H9 (cell line): ENCODE results near the gene ASMTL. TPM values are rescaled to one million over a fixed set of nuclear protein-coding genes. Genes with fewer than 3 reads are reported as not detected.

ENCODE experiments used
- DNase-seq: peaks from one replicate; pipeline ENCODE4 v3.0.0-alpha.2; 2017
- H2AFZ ChIP-seq: one replicate; pipeline ENCODE4 v1.6.1; 2013; ENCODE audit warnings: mild to moderate bottlenecking, low read length, control low read depth, moderate library complexity
- H2AK5ac ChIP-seq: 2 replicates; pipeline ENCODE4 v1.6.1; 2013; ENCODE audit warnings: low read length, control low read depth, mixed read lengths; ENCODE audit not compliant: insufficient read length
- H2BK120ac ChIP-seq: one replicate; pipeline ENCODE4 v1.6.1; 2013; ENCODE audit warnings: low read depth, mild to moderate bottlenecking, low read length, control low read depth, inconsistent platforms; ENCODE audit not compliant: poor library complexity, severe bottlenecking
- H2BK12ac ChIP-seq: 2 replicates; pipeline ENCODE4 v1.6.1; 2013; ENCODE audit warnings: low read length, control low read depth, mixed read lengths, low read depth; ENCODE audit not compliant: insufficient read length
- H2BK15ac ChIP-seq: 2 replicates; pipeline ENCODE4 v1.6.1; 2013; ENCODE audit warnings: low read depth, low read length, control low read depth
- H2BK20ac ChIP-seq: one replicate; pipeline ENCODE4 v1.6.1; 2013; ENCODE audit warnings: low read depth, mild to moderate bottlenecking, low read length, control low read depth, inconsistent platforms; ENCODE audit not compliant: poor library complexity, severe bottlenecking
- H2BK5ac ChIP-seq: 2 replicates; pipeline ENCODE4 v1.6.1; 2013; ENCODE audit warnings: low read length, control low read depth, mixed read lengths; ENCODE audit not compliant: insufficient read length
- H3K14ac ChIP-seq: 2 replicates; pipeline ENCODE4 v1.6.1; 2013; ENCODE audit warnings: low read length, control low read depth; ENCODE audit not compliant: insufficient read depth
- H3K18ac ChIP-seq: 2 replicates; pipeline ENCODE4 v1.6.1; 2013; ENCODE audit warnings: low read depth, mild to moderate bottlenecking, mixed read lengths, low read length, control low read depth; ENCODE audit not compliant: insufficient read length
- H3K23ac ChIP-seq: 2 replicates; pipeline ENCODE4 v1.6.1; 2013; ENCODE audit warnings: low read length, control low read depth, mixed read lengths, low read depth; ENCODE audit not compliant: insufficient read length
- H3K23me2 ChIP-seq: 2 replicates; pipeline ENCODE4 v1.6.1; 2013; ENCODE audit warnings: low read depth, mild to moderate bottlenecking, mixed read lengths, low read length, control low read depth; ENCODE audit not compliant: insufficient read length, poor library complexity, severe bottlenecking
- H3K27ac ChIP-seq: 2 replicates; pipeline ENCODE4 v1.5.1; 2013; ENCODE audit warnings: low read length, control low read depth, mixed read lengths, low read depth; ENCODE audit not compliant: insufficient read length
- H3K27me3 ChIP-seq: 2 replicates; pipeline ENCODE4 v1.6.1; 2013; ENCODE audit warnings: low read length, control low read depth, inconsistent platforms; ENCODE audit not compliant: insufficient read depth
- H3K4ac ChIP-seq: 2 replicates; pipeline ENCODE4 v1.6.1; 2013; ENCODE audit warnings: low read depth, mild to moderate bottlenecking, control low read depth, inconsistent platforms, low read length, moderate library complexity
- H3K4me1 ChIP-seq: 2 replicates; pipeline ENCODE4 v1.6.1; 2013; ENCODE audit warnings: low read length, control low read depth, inconsistent platforms; ENCODE audit not compliant: insufficient read depth
- H3K4me2 ChIP-seq: 2 replicates; pipeline ENCODE4 v1.6.1; 2013; ENCODE audit warnings: low read length, control low read depth, mixed read lengths; ENCODE audit not compliant: insufficient read length, insufficient read depth
- H3K56ac ChIP-seq: 2 replicates; pipeline ENCODE4 v1.6.1; 2013; ENCODE audit warnings: low read depth, mild to moderate bottlenecking, mixed read lengths, low read length, control low read depth; ENCODE audit not compliant: insufficient read length
- H3K79me1 ChIP-seq: 2 replicates; pipeline ENCODE4 v1.6.1; 2013; ENCODE audit warnings: low read depth, mild to moderate bottlenecking, moderate library complexity, low read length, control low read depth, inconsistent platforms; ENCODE audit not compliant: insufficient read depth, poor library complexity, severe bottlenecking
- H3K79me2 ChIP-seq: 2 replicates; pipeline ENCODE4 v1.6.1; 2013; ENCODE audit warnings: low read length, control low read depth, inconsistent platforms; ENCODE audit not compliant: insufficient read depth
- H3K9ac ChIP-seq: 2 replicates; pipeline ENCODE4 v1.6.1; 2013; ENCODE audit warnings: low read length, control low read depth, mixed read lengths; ENCODE audit not compliant: insufficient read length; ENCODE audit errors: extremely low read depth
- H3K9me3 ChIP-seq: one replicate; pipeline ENCODE4 v1.6.1; 2013; ENCODE audit warnings: low read depth, low read length, inconsistent platforms; ENCODE audit not compliant: control insufficient read depth
- H3T11ph ChIP-seq: one replicate; pipeline ENCODE4 v1.6.1; 2013; ENCODE audit warnings: mild to moderate bottlenecking, low read length, control low read depth, inconsistent platforms
- H4K20me1 ChIP-seq: one replicate; pipeline ENCODE4 v1.6.1; 2013; ENCODE audit not compliant: control insufficient read depth, insufficient read length, insufficient read depth
- H4K5ac ChIP-seq: 2 replicates; pipeline ENCODE4 v1.6.1; 2013; ENCODE audit warnings: low read depth, mild to moderate bottlenecking, mixed read lengths, low read length, control low read depth; ENCODE audit not compliant: insufficient read length
- H4K8ac ChIP-seq: replicated peaks from 2 replicates; pipeline ENCODE4 v1.6.1; 2013; ENCODE audit warnings: low read length, control low read depth, mixed read lengths, low read depth; ENCODE audit not compliant: insufficient read length
- H4K91ac ChIP-seq: 2 replicates; pipeline ENCODE4 v1.6.1; 2013; ENCODE audit warnings: low read depth, mild to moderate bottlenecking, moderate library complexity, mixed read lengths, low read length, control low read depth; ENCODE audit not compliant: insufficient read length
- H3K27ac Mint-ChIP-seq, 3 experiments: 2 replicates in 2 of 3; 3 replicates in 1 of 3; pipeline ENCODE4 v1.8.0; 2020 to 2021; ENCODE audit warnings: mixed read lengths in 3 of 3, mild to moderate bottlenecking in 1 of 3, moderate library complexity in 1 of 3
- H3K27me3 Mint-ChIP-seq: 2 replicates; pipeline ENCODE4 v1.8.0; 2021; ENCODE audit warnings: low read depth, mild to moderate bottlenecking, moderate library complexity, mixed read lengths
- H3K36me3 Mint-ChIP-seq, 3 experiments: 2 replicates in 2 of 3; 3 replicates in 1 of 3; pipeline ENCODE4 v1.8.0; 2020 to 2021; ENCODE audit warnings: low read depth in 3 of 3, mixed read lengths in 3 of 3; ENCODE audit not compliant: insufficient read depth in 1 of 3
- H3K4me1 Mint-ChIP-seq, 2 experiments: 2 replicates each; pipeline ENCODE4 v1.8.0; 2020; ENCODE audit warnings: mixed read lengths in 2 of 2
- H3K4me3 Mint-ChIP-seq, 2 experiments: 2 replicates in 1 of 2; 3 replicates in 1 of 2; pipeline ENCODE4 v1.8.0; 2020 to 2021; ENCODE audit warnings: mild to moderate bottlenecking in 2 of 2, mixed read lengths in 2 of 2, moderate library complexity in 1 of 2
- H3K9me3 Mint-ChIP-seq, 2 experiments: 2 replicates in 1 of 2; 3 replicates in 1 of 2; pipeline ENCODE4 v1.8.0; 2020; ENCODE audit warnings: mild to moderate bottlenecking in 2 of 2, mixed read lengths in 2 of 2, moderate library complexity in 1 of 2
- WGBS: extraction: QIAGEN DNeasy Blood & Tissue Kit; methylation state at CpG from one replicate; pipeline ENCODE4 v1.1.7; 2013; ENCODE audit warnings: missing lambda C conversion rate, low lambda C conversion rate, mixed read lengths; ENCODE audit not compliant: insufficient read length; ENCODE audit errors: extremely low coverage; 5-methylcytosine and 5-hydroxymethylcytosine counted together
- total RNA-seq: library from RNA; stranded (reverse); gene quantifications from 2 replicates; pipeline ENCODE4 v1.2.1, GENCODE V29; 2021
- TF ChIP-seq, protein P1 (sequence below): fragments of 200-600 bp; sonication (generic); conservative IDR thresholded peaks from 3 replicates; pipeline ENCODE4 v1.8.0; 2021; ENCODE audit warnings: antibody characterized with exemption, mild to moderate bottlenecking

The ASMTL gene
- total RNA-seq, 1 experiment from 2014 or later, result 59.8 TPM

- H2BK20ac ChIP-seq, result no peak overlapping the region
- H3T11ph ChIP-seq, result no peak overlapping the region
- H3K9ac ChIP-seq, result no peak overlapping the region
- H3K4me1 ChIP-seq, result no peaks in the 10 kb centered on the region
- no peak overlapping the region for H2BK12ac ChIP-seq
- no peak overlapping the region for H3K14ac ChIP-seq
- H4K5ac ChIP-seq, result no peak overlapping the region
- Mint-ChIP-seq H3K36me3 (peaks cover 0 to 5% (median 0%) of the 10 kb centered on the region in 3 experiments; a peak in 3 of 7 replicates), H3K9me3 (peaks cover 21 to 22% of the 10 kb centered on the region in 2 experiments), H3K27ac (no peak overlapping the region; a peak in 1 of 7 replicates), H3K27me3 (peaks cover 7% of the 10 kb centered on the region), H3K4me1 (peaks cover 3 to 8% of the 10 kb centered on the region in 2 experiments; a peak in 3 of 4 replicates), H3K4me3 (no peak overlapping the region; a peak in 1 of 5 replicates)
- TF ChIP-seq, protein P1, sequence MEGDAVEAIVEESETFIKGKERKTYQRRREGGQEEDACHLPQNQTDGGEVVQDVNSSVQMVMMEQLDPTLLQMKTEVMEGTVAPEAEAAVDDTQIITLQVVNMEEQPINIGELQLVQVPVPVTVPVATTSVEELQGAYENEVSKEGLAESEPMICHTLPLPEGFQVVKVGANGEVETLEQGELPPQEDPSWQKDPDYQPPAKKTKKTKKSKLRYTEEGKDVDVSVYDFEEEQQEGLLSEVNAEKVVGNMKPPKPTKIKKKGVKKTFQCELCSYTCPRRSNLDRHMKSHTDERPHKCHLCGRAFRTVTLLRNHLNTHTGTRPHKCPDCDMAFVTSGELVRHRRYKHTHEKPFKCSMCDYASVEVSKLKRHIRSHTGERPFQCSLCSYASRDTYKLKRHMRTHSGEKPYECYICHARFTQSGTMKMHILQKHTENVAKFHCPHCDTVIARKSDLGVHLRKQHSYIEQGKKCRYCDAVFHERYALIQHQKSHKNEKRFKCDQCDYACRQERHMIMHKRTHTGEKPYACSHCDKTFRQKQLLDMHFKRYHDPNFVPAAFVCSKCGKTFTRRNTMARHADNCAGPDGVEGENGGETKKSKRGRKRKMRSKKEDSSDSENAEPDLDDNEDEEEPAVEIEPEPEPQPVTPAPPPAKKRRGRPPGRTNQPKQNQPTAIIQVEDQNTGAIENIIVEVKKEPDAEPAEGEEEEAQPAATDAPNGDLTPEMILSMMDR, result no peak
- H3K79me1 ChIP-seq, result no peaks in the 10 kb centered on the region
- no peak for DNase-seq
- H2AFZ ChIP-seq, result no peak overlapping the region
- no peaks in the 10 kb centered on the region for H3K9me3 ChIP-seq
- H3K56ac ChIP-seq, result no peak overlapping the region
- no peaks in the 10 kb centered on the region for H4K20me1 ChIP-seq
- H3K4ac ChIP-seq, result no peak overlapping the region
- no peak overlapping the region for H3K4me2 ChIP-seq
- no peak overlapping the region for H3K27ac ChIP-seq
- WGBS, result no CpG with 5 or more reads among the region's 9 CpGs
- H3K23me2 ChIP-seq, result no peaks in the 10 kb centered on the region
- H4K91ac ChIP-seq, result no peak overlapping the region
- no peak overlapping the region for H2BK5ac ChIP-seq
- H2BK120ac ChIP-seq, result no peak overlapping the region
- no peak overlapping the region for H4K8ac ChIP-seq
- H2AK5ac ChIP-seq, result no peak overlapping the region
- no peak overlapping the region for H2BK15ac ChIP-seq
- H3K23ac ChIP-seq, result no peak overlapping the region
- H3K18ac ChIP-seq, result no peak overlapping the region
- H3K27me3 ChIP-seq, result no peaks in the 10 kb centered on the region
- H3K79me2 ChIP-seq, result no peaks in the 10 kb centered on the region
Measured at GRCh38 chrX:1492421-1493012, 39.8 kb upstream of the ASMTL start.
